Activated CD8-positive, alpha-beta memory T cell treated with anti-CD3 and anti-CD28 coated beads, Interleukin-2, amount 50 U/mL, for 1 hour (primary cell): Measurements from ENCODE around the gene RRAD.
"Not testable (repeated sequence)": the region's sequence is repeated elsewhere in the genome, so short reads cannot be mapped to it uniquely, and the experiment has no call there.

ENCODE experiments used
- DNase-seq: peaks from one replicate; pipeline ENCODE4 v3.0.0-alpha.2; 2020; ENCODE audit errors: extremely low read depth

RRAD gene

GRCh38 chr16:66950971-66951790 lies 25.8 kb upstream of the RRAD start:
- no peak for DNase-seq

GRCh38 chr16:66950437-66950836 lies 25.1 kb upstream of the RRAD start:
- DNase-seq, result no peak

- DNase-seq, result no peak
These were observed 24.1 kb upstream of the RRAD start for GRCh38 chr16:66949472-66949871.

DNA sequence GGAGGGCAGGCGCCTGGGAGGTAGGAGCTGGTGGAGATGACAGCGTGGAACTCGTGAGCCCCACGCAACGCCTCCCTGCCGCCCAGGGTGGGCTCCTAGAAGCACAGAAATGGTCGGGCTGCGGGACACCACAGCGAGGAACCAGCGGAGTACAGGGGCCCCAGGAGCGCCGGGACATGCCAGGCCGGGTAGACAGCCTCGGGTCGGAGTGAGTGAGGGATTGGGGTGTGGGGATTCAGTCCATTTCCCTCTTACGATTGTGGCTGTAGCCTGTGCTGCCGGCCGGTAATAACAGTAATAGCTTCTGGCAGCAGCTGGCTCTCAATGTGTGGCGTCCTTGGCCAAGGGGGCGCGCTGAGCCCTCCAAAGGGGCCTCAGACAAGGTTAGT lies 23.5 kb upstream of the RRAD start:
- DNase-seq, result no peak

- no peak for DNase-seq
These were observed 22.9 kb upstream of the RRAD start for GRCh38 chr16:66948134-66948836.

- DNase-seq, result peak; percentile 43
These were observed 22.1 kb upstream of the RRAD start for GRCh38 chr16:66947302-66948065.

DNA sequence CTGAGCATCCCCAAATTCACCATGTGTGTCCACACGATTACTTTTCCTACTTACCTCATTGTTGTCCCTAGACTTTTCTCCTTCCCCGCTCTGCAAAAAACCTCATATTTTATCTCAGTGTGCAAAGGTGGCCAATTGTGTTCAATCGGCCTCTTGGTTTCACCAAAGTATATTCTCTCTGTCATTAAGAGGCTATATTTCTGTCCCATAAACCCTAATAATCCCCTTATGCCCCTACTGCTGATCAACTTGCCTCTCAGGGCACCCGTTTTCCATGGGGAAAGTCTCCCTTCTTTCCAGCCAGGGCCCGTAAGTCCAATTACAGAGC lies 21.6 kb upstream of the RRAD start:
- DNase-seq, result no peak

- no peak for DNase-seq
These were observed 21.2 kb upstream of the RRAD start for GRCh38 chr16:66946541-66946940.

GRCh38 chr16:66945939-66946338 lies 20.6 kb upstream of the RRAD start:
- no peak for DNase-seq

DNA sequence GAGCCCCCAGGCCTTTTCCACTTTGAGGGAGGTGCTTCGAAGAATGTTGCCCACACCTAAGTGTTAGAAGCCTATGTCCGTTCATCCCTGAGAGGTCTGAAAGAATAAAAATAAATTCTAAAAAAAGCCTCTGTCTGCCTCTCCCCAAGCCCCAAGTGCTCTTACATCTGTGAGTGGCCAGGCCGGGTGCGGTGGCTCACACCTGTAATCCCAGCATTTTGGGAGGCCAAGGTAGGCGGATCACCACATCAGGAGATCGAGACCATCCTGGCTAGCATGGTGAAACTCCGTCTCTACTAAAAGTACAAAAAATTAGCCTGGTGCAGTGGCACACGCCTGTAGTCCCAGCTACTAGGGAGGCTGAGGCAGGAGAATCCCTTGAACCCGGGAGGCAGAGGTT lies 19.6 kb upstream of the RRAD start:
- not testable (repeated sequence) for DNase-seq

- DNase-seq, result no peak
These were observed 18.7 kb upstream of the RRAD start for GRCh38 chr16:66944054-66944441.

DNA sequence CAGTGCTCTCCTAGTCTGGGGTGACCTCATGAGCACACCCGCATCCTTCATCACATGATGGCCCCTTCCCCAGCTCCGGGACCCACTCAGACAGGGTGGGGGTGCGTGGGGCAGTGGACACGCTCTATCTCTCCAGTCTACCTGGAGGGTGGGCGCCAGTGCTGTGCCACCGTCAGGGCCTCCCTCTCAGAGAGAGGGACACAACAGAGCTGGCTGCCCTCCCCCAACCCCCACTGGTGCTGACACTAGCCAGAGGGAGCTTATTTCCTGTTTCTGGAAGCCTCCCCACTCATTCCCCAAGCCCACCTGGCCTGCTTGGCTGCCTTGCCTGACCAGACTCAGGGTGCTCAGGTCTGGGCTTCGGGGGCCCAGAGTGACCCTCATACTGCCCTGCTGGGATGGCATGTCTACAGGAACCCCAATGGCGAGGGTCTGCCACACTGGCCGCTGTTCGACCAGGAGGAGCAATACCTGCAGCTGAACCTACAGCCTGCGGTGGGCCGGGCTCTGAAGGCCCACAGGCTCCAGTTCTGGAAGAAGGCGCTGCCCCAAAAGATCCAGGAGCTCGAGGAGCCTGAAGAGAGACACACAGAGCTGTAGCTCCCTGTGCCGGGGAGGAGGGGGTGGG lies 18.2 kb upstream of the RRAD start:
- no peak for DNase-seq

DNA sequence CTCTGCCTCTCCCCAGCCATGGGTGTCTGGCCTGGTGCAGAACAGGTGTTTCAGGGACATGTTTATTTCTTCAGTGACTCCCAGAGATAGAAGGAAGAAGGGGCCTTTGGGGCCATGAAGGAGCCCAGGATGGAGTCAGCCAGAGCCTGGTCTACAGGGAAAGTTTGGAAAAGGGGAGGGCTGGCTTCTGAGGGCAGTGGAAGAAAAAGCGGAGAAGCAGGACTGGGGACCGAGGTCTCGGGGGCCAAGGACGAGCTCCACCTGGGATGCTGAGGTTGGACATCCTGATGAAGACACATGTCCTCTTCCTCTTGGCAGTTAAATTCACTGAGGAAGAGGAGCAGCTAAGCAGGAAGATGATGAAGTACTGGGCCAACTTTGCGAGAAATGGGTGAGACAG lies 17.6 kb upstream of the RRAD start:
- no peak for DNase-seq

- DNase-seq, result no peak
These were observed 14.9 kb upstream of the RRAD start for GRCh38 chr16:66940236-66940635.

DNA sequence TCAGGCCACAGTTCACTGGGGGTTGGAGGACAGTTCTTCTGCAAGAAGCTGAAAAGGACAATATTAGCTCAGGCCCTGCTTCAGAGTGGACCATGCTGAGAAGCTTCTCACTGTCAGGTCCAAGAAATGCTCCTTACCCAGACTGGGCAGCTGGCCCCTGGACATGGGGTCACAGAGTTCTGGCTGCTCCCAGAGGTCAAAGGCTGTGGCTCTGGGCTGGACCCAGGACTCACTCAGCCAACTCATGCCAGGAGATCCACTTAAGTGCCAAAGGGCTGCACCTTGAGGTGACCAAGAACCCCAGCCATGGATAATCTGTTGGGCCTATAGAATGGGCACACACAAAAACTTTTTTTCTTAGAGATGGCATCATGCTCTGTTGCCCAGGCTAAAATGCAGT lies 14.0 kb upstream of the RRAD start:
- DNase-seq, result no peak

DNA sequence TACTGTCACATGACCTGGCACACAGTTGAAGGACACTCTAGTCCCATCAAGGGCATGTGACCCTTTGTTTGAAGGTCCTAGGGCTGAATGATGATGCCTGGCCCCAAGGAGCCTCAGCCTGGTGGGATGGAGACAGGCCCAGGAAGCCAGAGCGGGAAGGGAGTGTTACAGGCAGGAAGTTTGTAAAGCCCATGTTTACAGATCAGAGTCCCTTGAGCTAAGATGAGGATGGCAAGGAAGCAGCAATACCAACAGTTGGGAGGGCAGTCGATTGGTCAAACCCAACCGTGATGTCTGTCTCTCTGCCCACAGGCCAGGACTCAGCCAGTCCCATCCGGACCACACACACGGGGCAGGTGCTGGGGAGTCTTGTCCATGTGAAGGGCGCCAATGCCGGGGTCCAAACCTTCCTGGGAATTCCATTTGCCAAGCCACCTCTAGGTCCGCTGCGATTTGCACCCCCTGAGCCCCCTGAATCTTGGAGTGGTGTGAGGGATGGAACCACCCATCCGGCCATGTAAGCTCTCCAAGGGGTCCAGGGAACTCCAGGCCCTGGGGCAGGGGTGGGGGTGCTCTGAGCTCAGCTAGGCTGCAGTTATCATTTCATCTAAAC lies 12.5 kb upstream of the RRAD start:
- DNase-seq, result no peak

- no peak for DNase-seq
These were observed 11.7 kb upstream of the RRAD start for GRCh38 chr16:66936889-66937554.

- no peak for DNase-seq
These were observed 11.1 kb upstream of the RRAD start for GRCh38 chr16:66936462-66936861.

GRCh38 chr16:66935314-66936011 lies 10.1 kb upstream of the RRAD start, which contains the start of gene CES2:
Gene CES2, plus strand, starts transcription at chr16:66935516. Its CDS starts 120 bp downstream, at chr16:66935636.
- DNase-seq, result no peak

- not testable (repeated sequence) for DNase-seq
These were observed 9.5 kb upstream of the RRAD start for GRCh38 chr16:66934839-66935313.
